ENCODE measurements around the gene TRAF3IP3.

- TF ChIP-seq CTCF (IDR thresholded peaks at IDR 0.05) = no peak
- no peak for TF ChIP-seq POLR2A (IDR thresholded peaks at IDR 0.05)
These were observed 74.9 kb downstream of the TRAF3IP3 start for GRCh38 chr1:209830722-209831121.
